ENCODE measurements around the gene SKOR1.

SKOR1 gene

GRCh38 chr15:67824976-67825880 is at the start of gene SKOR1:
TSS of gene SKOR1 (plus strand) at chr15:67825509. CDS start at chr15:67825603, 94 bp downstream.
- Histone ChIP-seq H3K36me3 (ENCODE audit: control insufficient read depth, insufficient read depth, low read length) (no peaks in the 10 kb centered on the region), H3K4me3 (ENCODE audit: low read depth, low read length) (peak within 1 kb of the TSS; percentile 42), H3K9ac (ENCODE audit: low read length) (no peak within 1 kb of the TSS), H3K27me3 (ENCODE audit: control insufficient read depth, insufficient read depth, low read length) (peaks cover 100% of the 10 kb centered on the region), H3K27ac (ENCODE audit: low read depth, low read length) (no peak within 1 kb of the TSS), H3K9me3 (ENCODE audit: control insufficient read depth, insufficient read depth, low read depth, low read length) (no peaks in the 10 kb centered on the region), H3K4me1 (ENCODE audit: control insufficient read depth, insufficient read depth, low read length) (peaks cover 64% of the 10 kb centered on the region)

GRCh38 chr15:67775998-67776397 is 49.3 kb upstream of the SKOR1 start:
- Histone ChIP-seq H3K4me3 (ENCODE audit: low read depth, low read length) (no peak overlapping the region), H3K9ac (ENCODE audit: low read length) (no peak overlapping the region), H3K4me1 (ENCODE audit: control insufficient read depth, insufficient read depth, low read length) (peaks cover 33% of the 10 kb centered on the region), H3K36me3 (ENCODE audit: control insufficient read depth, insufficient read depth, low read length) (no peaks in the 10 kb centered on the region), H3K27me3 (ENCODE audit: control insufficient read depth, insufficient read depth, low read length) (peaks cover 2% of the 10 kb centered on the region; the same call in 1 of the 2 replicates), H3K27ac (ENCODE audit: low read depth, low read length) (no peak overlapping the region), H3K9me3 (ENCODE audit: control insufficient read depth, insufficient read depth, low read depth, low read length) (no peaks in the 10 kb centered on the region)

- peaks cover 29% of the 10 kb centered on the region for H3K4me1 ChIP-seq (ENCODE audit: control insufficient read depth, insufficient read depth, low read length)
Measured at GRCh38 chr15:67776600-67776999, 48.7 kb upstream of the SKOR1 start.

GRCh38 chr15:67777071-67777470 is 48.2 kb upstream of the SKOR1 start:
- Histone ChIP-seq H3K27ac (ENCODE audit: low read depth, low read length) (no peak overlapping the region), H3K4me1 (ENCODE audit: control insufficient read depth, insufficient read depth, low read length) (peaks cover 33% of the 10 kb centered on the region), H3K9ac (ENCODE audit: low read length) (no peak overlapping the region), H3K27me3 (ENCODE audit: control insufficient read depth, insufficient read depth, low read length) (peaks cover 2% of the 10 kb centered on the region; the same call in 1 of the 2 replicates), H3K36me3 (ENCODE audit: control insufficient read depth, insufficient read depth, low read length) (no peaks in the 10 kb centered on the region), H3K4me3 (ENCODE audit: low read depth, low read length) (no peak overlapping the region), H3K9me3 (ENCODE audit: control insufficient read depth, insufficient read depth, low read depth, low read length) (no peaks in the 10 kb centered on the region)

More at GRCh38 chr15:67776600-67776999, 48.7 kb upstream of the SKOR1 start:
- no peak overlapping the region for H3K9ac ChIP-seq (ENCODE audit: low read length)
- no peaks in the 10 kb centered on the region for H3K36me3 ChIP-seq (ENCODE audit: control insufficient read depth, insufficient read depth, low read length)
- no peak overlapping the region for H3K27ac ChIP-seq (ENCODE audit: low read depth, low read length)
- no peaks in the 10 kb centered on the region for H3K9me3 ChIP-seq (ENCODE audit: control insufficient read depth, insufficient read depth, low read depth, low read length)
- H3K4me3 ChIP-seq (ENCODE audit: low read depth, low read length): no peak overlapping the region
- peaks cover 2% of the 10 kb centered on the region; the same call in 1 of the 2 replicates for H3K27me3 ChIP-seq (ENCODE audit: control insufficient read depth, insufficient read depth, low read length)

GRCh38 chr15:67777773-67778172 is 47.5 kb upstream of the SKOR1 start:
- Histone ChIP-seq H3K27me3 (ENCODE audit: control insufficient read depth, insufficient read depth, low read length) (peaks cover 2% of the 10 kb centered on the region; the same call in 1 of the 2 replicates), H3K27ac (ENCODE audit: low read depth, low read length) (no peak overlapping the region), H3K36me3 (ENCODE audit: control insufficient read depth, insufficient read depth, low read length) (no peaks in the 10 kb centered on the region), H3K9me3 (ENCODE audit: control insufficient read depth, insufficient read depth, low read depth, low read length) (no peaks in the 10 kb centered on the region), H3K4me3 (ENCODE audit: low read depth, low read length) (no peak overlapping the region), H3K9ac (ENCODE audit: low read length) (no peak overlapping the region), H3K4me1 (ENCODE audit: control insufficient read depth, insufficient read depth, low read length) (peaks cover 39% of the 10 kb centered on the region)

GRCh38 chr15:67778968-67779548 is 46.3 kb upstream of the SKOR1 start:
- no peak overlapping the region for H3K4me3 ChIP-seq (ENCODE audit: low read depth, low read length)

GRCh38 chr15:67779549-67780111 is 45.7 kb upstream of the SKOR1 start:
- no peak overlapping the region for H3K4me3 ChIP-seq (ENCODE audit: low read depth, low read length)
- peaks cover 2% of the 10 kb centered on the region; the same call in 1 of the 2 replicates for H3K27me3 ChIP-seq (ENCODE audit: control insufficient read depth, insufficient read depth, low read length)
- H3K9ac ChIP-seq (ENCODE audit: low read length): no peak overlapping the region
- peaks cover 47% of the 10 kb centered on the region for H3K4me1 ChIP-seq (ENCODE audit: control insufficient read depth, insufficient read depth, low read length)
- no peaks in the 10 kb centered on the region for H3K36me3 ChIP-seq (ENCODE audit: control insufficient read depth, insufficient read depth, low read length)
- H3K27ac ChIP-seq (ENCODE audit: low read depth, low read length): no peak overlapping the region
- no peaks in the 10 kb centered on the region for H3K9me3 ChIP-seq (ENCODE audit: control insufficient read depth, insufficient read depth, low read depth, low read length)

More at GRCh38 chr15:67778968-67779548, 46.3 kb upstream of the SKOR1 start:
- H3K27me3 ChIP-seq (ENCODE audit: control insufficient read depth, insufficient read depth, low read length): peaks cover 2% of the 10 kb centered on the region; the same call in 1 of the 2 replicates
- peaks cover 43% of the 10 kb centered on the region for H3K4me1 ChIP-seq (ENCODE audit: control insufficient read depth, insufficient read depth, low read length)
- H3K27ac ChIP-seq (ENCODE audit: low read depth, low read length): no peak overlapping the region
- no peaks in the 10 kb centered on the region for H3K9me3 ChIP-seq (ENCODE audit: control insufficient read depth, insufficient read depth, low read depth, low read length)
- H3K36me3 ChIP-seq (ENCODE audit: control insufficient read depth, insufficient read depth, low read length): no peaks in the 10 kb centered on the region
- no peak overlapping the region for H3K9ac ChIP-seq (ENCODE audit: low read length)

- Histone ChIP-seq H3K9ac (ENCODE audit: low read length) (no peak overlapping the region), H3K9me3 (ENCODE audit: control insufficient read depth, insufficient read depth, low read depth, low read length) (no peaks in the 10 kb centered on the region), H3K4me1 (ENCODE audit: control insufficient read depth, insufficient read depth, low read length) (peaks cover 47% of the 10 kb centered on the region), H3K36me3 (ENCODE audit: control insufficient read depth, insufficient read depth, low read length) (no peaks in the 10 kb centered on the region), H3K27ac (ENCODE audit: low read depth, low read length) (no peak overlapping the region), H3K4me3 (ENCODE audit: low read depth, low read length) (no peak overlapping the region), H3K27me3 (ENCODE audit: control insufficient read depth, insufficient read depth, low read length) (peaks cover 2% of the 10 kb centered on the region; the same call in 1 of the 2 replicates)
Measured at GRCh38 chr15:67781061-67781460, 44.2 kb upstream of the SKOR1 start.

GRCh38 chr15:67781907-67782690 is 43.2 kb upstream of the SKOR1 start:
- H3K9ac ChIP-seq (ENCODE audit: low read length): no peak overlapping the region
- peaks cover 2% of the 10 kb centered on the region; the same call in 1 of the 2 replicates for H3K27me3 ChIP-seq (ENCODE audit: control insufficient read depth, insufficient read depth, low read length)
- H3K9me3 ChIP-seq (ENCODE audit: control insufficient read depth, insufficient read depth, low read depth, low read length): no peaks in the 10 kb centered on the region
- peaks cover 48% of the 10 kb centered on the region for H3K4me1 ChIP-seq (ENCODE audit: control insufficient read depth, insufficient read depth, low read length)
- H3K36me3 ChIP-seq (ENCODE audit: control insufficient read depth, insufficient read depth, low read length): no peaks in the 10 kb centered on the region
- no peak overlapping the region; the same call in 1 of the 2 replicates for H3K27ac ChIP-seq (ENCODE audit: low read depth, low read length)
- H3K4me3 ChIP-seq (ENCODE audit: low read depth, low read length): no peak overlapping the region

- no peak overlapping the region for H3K9ac ChIP-seq (ENCODE audit: low read length)
- no peaks in the 10 kb centered on the region for H3K9me3 ChIP-seq (ENCODE audit: control insufficient read depth, insufficient read depth, low read depth, low read length)
- no peak overlapping the region for H3K4me3 ChIP-seq (ENCODE audit: low read depth, low read length)
- peaks cover 51% of the 10 kb centered on the region for H3K4me1 ChIP-seq (ENCODE audit: control insufficient read depth, insufficient read depth, low read length)
- H3K27me3 ChIP-seq (ENCODE audit: control insufficient read depth, insufficient read depth, low read length): peaks cover 2% of the 10 kb centered on the region; the same call in 1 of the 2 replicates
- no peak overlapping the region for H3K27ac ChIP-seq (ENCODE audit: low read depth, low read length)
- H3K36me3 ChIP-seq (ENCODE audit: control insufficient read depth, insufficient read depth, low read length): no peaks in the 10 kb centered on the region
Measured at GRCh38 chr15:67782691-67782991, 42.7 kb upstream of the SKOR1 start.
